HEK293 (cell line): ENCODE results near the gene PRKCQ.

Experiments used
- CTCF ChIA-PET: fragments of 350-600 bp; formaldehyde crosslinking; extraction: SDS; loops from one replicate; lab custom pipeline; 2021; ENCODE audit warnings: antibody characterized with exemption; lab: Yijun Ruan, JAX
- POLR2A ChIA-PET: fragments of 300-600 bp; formaldehyde crosslinking; extraction: SDS; loops from one replicate; lab custom pipeline; 2020; ENCODE audit warnings: antibody characterized with exemption, inconsistent platforms; lab: Yijun Ruan, JAX
- H3K27ac ChIP-seq: fragments of 200-500 bp; sonication (Bioruptor generic); 2 replicates; pipeline ENCODE4 v1.5.1; 2014; ENCODE audit warnings: low read depth, low read length, control low read depth, inconsistent platforms; ENCODE audit errors: extremely low read depth
- H3K36me3 ChIP-seq, 2 experiments: fragments of 200-500 bp in 1 of 2; sonication (Bioruptor generic) in 1 of 2; 1 replicate in 1 of 2; 2 replicates in 1 of 2; pipeline ENCODE4 v1.5.1; 2014 to 2017; ENCODE audit warnings: inconsistent platforms in 2 of 2, low read length in 2 of 2; ENCODE audit not compliant: control insufficient read depth in 2 of 2, insufficient read depth in 1 of 2
- H3K4me1 ChIP-seq: fragments of 200-500 bp; sonication (Bioruptor generic); 2 replicates; pipeline ENCODE4 v1.5.1; 2014; ENCODE audit warnings: mild to moderate bottlenecking, low read length, inconsistent platforms; ENCODE audit not compliant: control insufficient read depth, insufficient read depth
- H3K4me3 ChIP-seq: 2 replicates; pipeline ENCODE4 v1.5.1; 2011; ENCODE audit warnings: low read depth, mild to moderate bottlenecking, control low read depth, low read length, moderate library complexity
- H3K9me3 ChIP-seq: fragments of 200-500 bp; sonication (Bioruptor generic); 2 replicates; pipeline ENCODE4 v1.5.1; 2014; ENCODE audit warnings: low read depth, low read length, inconsistent platforms; ENCODE audit not compliant: control insufficient read depth, insufficient read depth
- AEBP2 ChIP-seq: fragments of 450-650 bp; formaldehyde crosslinking; IDR thresholded peaks from 2 replicates; pipeline ENCODE4 v1.5.1; 2016; ENCODE audit warnings: missing biosample characterization, missing genetic modification characterization, borderline replicate concordance
- EGR2 ChIP-seq: fragments of 450-650 bp; formaldehyde crosslinking; IDR thresholded peaks from 2 replicates; pipeline ENCODE4 v1.5.1; 2016; ENCODE audit warnings: low read depth, missing biosample characterization, missing genetic modification characterization
- HOXD13 ChIP-seq: sonication (generic); formaldehyde crosslinking; IDR thresholded peaks from 2 replicates; pipeline ENCODE4 v1.8.0; 2022; ENCODE audit warnings: missing genetic modification reagents, borderline replicate concordance
- INSM2 ChIP-seq: fragments of 450-650 bp; formaldehyde crosslinking; IDR thresholded peaks from 2 replicates; pipeline ENCODE4 v1.5.1; 2016; ENCODE audit warnings: missing biosample characterization, missing genetic modification characterization
- KLF10 ChIP-seq: fragments of 450-650 bp; IDR thresholded peaks from 2 replicates; pipeline ENCODE4 v1.5.1; 2018; ENCODE audit warnings: missing biosample characterization, mild to moderate bottlenecking, missing genetic modification characterization
- PRDM10 ChIP-seq: fragments of 450-650 bp; formaldehyde crosslinking; IDR thresholded peaks from 2 replicates; pipeline ENCODE4 v1.5.1; 2016; ENCODE audit warnings: missing biosample characterization, missing genetic modification characterization
- ZBTB1 ChIP-seq: fragments of 450-650 bp; formaldehyde crosslinking; IDR thresholded peaks from 2 replicates; pipeline ENCODE4 v1.5.1; 2016; ENCODE audit warnings: missing biosample characterization, missing genetic modification characterization
- ZBTB49 ChIP-seq: fragments of 450-650 bp; formaldehyde crosslinking; IDR thresholded peaks from 2 replicates; pipeline ENCODE4 v1.5.1; 2016; ENCODE audit warnings: missing biosample characterization, missing genetic modification characterization, low read depth
- ZBTB7A ChIP-seq: fragments of 450-650 bp; formaldehyde crosslinking; IDR thresholded peaks from 2 replicates; pipeline ENCODE4 v1.5.1; 2016; ENCODE audit warnings: low read depth, missing biosample characterization, missing genetic modification characterization
- ZNF202 ChIP-seq: fragments of 450-650 bp; formaldehyde crosslinking; IDR thresholded peaks from 2 replicates; pipeline ENCODE4 v1.5.1; 2016; ENCODE audit warnings: missing biosample characterization, missing genetic modification characterization, borderline replicate concordance
- ZNF23 ChIP-seq: fragments of 450-650 bp; formaldehyde crosslinking; IDR thresholded peaks from 2 replicates; pipeline ENCODE4 v1.5.1; 2016; ENCODE audit warnings: missing biosample characterization, missing genetic modification characterization, borderline replicate concordance
- ZNF24 ChIP-seq: fragments of 450-650 bp; formaldehyde crosslinking; IDR thresholded peaks from 2 replicates; pipeline ENCODE4 v1.5.1; 2016; ENCODE audit warnings: missing biosample characterization, missing genetic modification characterization
- ZNF292 ChIP-seq: fragments of 450-650 bp; formaldehyde crosslinking; IDR thresholded peaks from 2 replicates; pipeline ENCODE4 v1.5.1; 2016; ENCODE audit warnings: low read depth, missing biosample characterization, missing genetic modification characterization, borderline replicate concordance
- ZNF473 ChIP-seq: fragments of 450-650 bp; formaldehyde crosslinking; IDR thresholded peaks from 2 replicates; pipeline ENCODE4 v1.5.1; 2017; ENCODE audit warnings: missing biosample characterization, missing genetic modification characterization
- ZNF548 ChIP-seq: fragments of 450-650 bp; formaldehyde crosslinking; IDR thresholded peaks from 2 replicates; pipeline ENCODE4 v1.5.1; 2016; ENCODE audit warnings: missing biosample characterization, missing genetic modification characterization
- ZNF629 ChIP-seq: fragments of 450-650 bp; formaldehyde crosslinking; IDR thresholded peaks from 2 replicates; pipeline ENCODE4 v1.5.1; 2017; ENCODE audit warnings: missing biosample characterization, missing genetic modification characterization
- ZNF670 ChIP-seq: fragments of 450-650 bp; formaldehyde crosslinking; IDR thresholded peaks from 2 replicates; pipeline ENCODE4 v1.5.1; 2016; ENCODE audit warnings: missing biosample characterization, missing genetic modification characterization, low read depth
- ZNF791 ChIP-seq: fragments of 450-650 bp; formaldehyde crosslinking; IDR thresholded peaks from 2 replicates; pipeline ENCODE4 v1.5.1; 2016; ENCODE audit warnings: missing biosample characterization, missing genetic modification characterization
- TF ChIP-seq, protein P1 (sequence below): fragments of 450-650 bp; formaldehyde crosslinking; IDR thresholded peaks from 2 replicates; pipeline ENCODE4; 2016; ENCODE audit warnings: missing biosample characterization, missing genetic modification characterization
- TF ChIP-seq, protein P2 (sequence below): fragments of 450-650 bp; formaldehyde crosslinking; IDR thresholded peaks from 2 replicates; pipeline ENCODE4 v1.5.1; 2016; ENCODE audit warnings: missing biosample characterization, missing genetic modification characterization

Gene PRKCQ

DNA sequence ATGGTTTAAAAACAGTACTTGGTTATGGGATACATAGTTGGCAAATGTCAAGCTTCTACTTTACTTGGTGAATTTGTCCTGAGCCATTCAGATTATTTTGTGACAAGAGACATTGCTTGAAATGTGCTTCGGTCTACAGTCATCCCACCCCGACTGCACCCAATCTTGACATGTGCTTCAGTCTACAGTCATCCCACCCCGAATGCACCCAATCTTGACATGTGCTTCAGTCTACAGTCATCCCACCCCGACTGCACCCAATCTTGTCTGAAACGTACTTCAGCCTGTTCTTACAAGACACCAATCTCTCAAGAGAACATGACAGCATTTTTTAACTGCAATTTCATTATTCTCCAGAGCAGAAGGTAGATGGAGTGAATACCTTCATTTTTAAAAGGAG is 47.8 kb downstream of the PRKCQ start:
- H3K4me3 ChIP-seq: no peak overlapping the region
- H3K4me1 ChIP-seq: no peaks in the 10 kb centered on the region
- H3K27ac ChIP-seq: no peak overlapping the region
- CTCF ChIA-PET: no interaction called here
- POLR2A ChIA-PET: no interaction called here
- H3K9me3 ChIP-seq: no peaks in the 10 kb centered on the region
- no peaks in the 10 kb centered on the region for H3K36me3 ChIP-seq
- TF ChIP-seq HOXD13 (no peak), ZNF23 (tag by site-specific recombination) (no peak), ZNF202 (tag by site-specific recombination) (no peak), PRDM10 (tag by site-specific recombination) (no peak), ZNF292 (tag by site-specific recombination) (no peak), ZBTB1 (tag by site-specific recombination) (no peak), ZNF473 (tag by site-specific recombination) (no peak), ZNF791 (no peak), ZBTB7A (tag by site-specific recombination) (no peak), AEBP2 (tag by site-specific recombination) (no peak), INSM2 (tag by site-specific recombination) (no peak), KLF10 (tag by site-specific recombination) (no peak)
- TF ChIP-seq, protein P1, sequence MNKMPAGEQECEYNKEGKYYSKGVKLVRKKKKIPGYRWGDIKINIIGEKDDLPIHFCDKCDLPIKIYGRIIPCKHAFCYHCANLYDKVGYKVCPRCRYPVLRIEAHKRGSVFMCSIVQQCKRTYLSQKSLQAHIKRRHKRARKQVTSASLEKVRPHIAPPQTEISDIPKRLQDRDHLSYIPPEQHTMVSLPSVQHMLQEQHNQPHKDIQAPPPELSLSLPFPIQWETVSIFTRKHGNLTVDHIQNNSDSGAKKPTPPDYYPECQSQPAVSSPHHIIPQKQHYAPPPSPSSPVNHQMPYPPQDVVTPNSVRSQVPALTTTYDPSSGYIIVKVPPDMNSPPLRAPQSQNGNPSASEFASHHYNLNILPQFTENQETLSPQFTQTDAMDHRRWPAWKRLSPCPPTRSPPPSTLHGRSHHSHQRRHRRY (tag by site-specific recombination): no peak
- TF ChIP-seq, protein P2, sequence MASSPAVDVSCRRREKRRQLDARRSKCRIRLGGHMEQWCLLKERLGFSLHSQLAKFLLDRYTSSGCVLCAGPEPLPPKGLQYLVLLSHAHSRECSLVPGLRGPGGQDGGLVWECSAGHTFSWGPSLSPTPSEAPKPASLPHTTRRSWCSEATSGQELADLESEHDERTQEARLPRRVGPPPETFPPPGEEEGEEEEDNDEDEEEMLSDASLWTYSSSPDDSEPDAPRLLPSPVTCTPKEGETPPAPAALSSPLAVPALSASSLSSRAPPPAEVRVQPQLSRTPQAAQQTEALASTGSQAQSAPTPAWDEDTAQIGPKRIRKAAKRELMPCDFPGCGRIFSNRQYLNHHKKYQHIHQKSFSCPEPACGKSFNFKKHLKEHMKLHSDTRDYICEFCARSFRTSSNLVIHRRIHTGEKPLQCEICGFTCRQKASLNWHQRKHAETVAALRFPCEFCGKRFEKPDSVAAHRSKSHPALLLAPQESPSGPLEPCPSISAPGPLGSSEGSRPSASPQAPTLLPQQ (tag by site-specific recombination): no peak

DNA sequence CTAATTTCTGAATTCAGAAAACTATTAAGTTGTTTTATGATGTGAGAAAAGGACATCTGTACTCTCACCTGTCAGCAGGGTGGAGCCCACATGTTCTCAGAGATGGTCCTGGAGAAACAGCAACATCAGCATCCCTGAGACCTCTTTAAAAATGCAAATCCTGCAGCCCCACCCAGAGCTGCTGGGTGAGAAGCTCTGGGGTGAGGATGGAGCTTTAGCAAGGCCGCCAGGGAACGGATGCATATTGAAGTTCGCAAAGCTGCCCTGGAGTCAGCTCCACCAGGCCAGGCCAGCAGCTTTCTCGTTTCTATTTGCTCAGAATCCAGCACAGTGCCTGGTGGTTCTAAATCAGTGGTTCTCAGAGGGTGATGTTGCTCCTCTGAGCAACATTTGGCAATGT is 49.1 kb downstream of the PRKCQ start:
- H3K27ac ChIP-seq: no peak overlapping the region
- no peaks in the 10 kb centered on the region for H3K9me3 ChIP-seq
- H3K36me3 ChIP-seq: no peaks in the 10 kb centered on the region
- ChIA-PET POLR2A (no interaction called here), CTCF (no interaction called here)
- no peak overlapping the region for H3K4me3 ChIP-seq
- no peaks in the 10 kb centered on the region for H3K4me1 ChIP-seq
- no peak for TF ChIP-seq ZNF24 (tag by site-specific recombination)
- TF ChIP-seq ZNF548: no peak
- no peak for TF ChIP-seq EGR2 (tag by site-specific recombination)
- no peak for TF ChIP-seq ZNF670 (tag by site-specific recombination)
- TF ChIP-seq ZBTB49: no peak
- no peak for TF ChIP-seq ZNF629
